Activated naive CD4-positive, alpha-beta T cell (primary cell): ENCODE data around the gene PSMD4.
A peak's percentile ranks its signal among the peaks of the same experiment; 100 is the strongest.
"Not testable (repeated sequence)": the region's sequence is repeated elsewhere in the genome, so short reads cannot be mapped to it uniquely, and the experiment has no call there.

Experiments
- DNase-seq, 4 experiments: peaks; one replicate each; lab custom pipeline; 2025; lab: John Stamatoyannopoulos, UW

The PSMD4 gene

DNA sequence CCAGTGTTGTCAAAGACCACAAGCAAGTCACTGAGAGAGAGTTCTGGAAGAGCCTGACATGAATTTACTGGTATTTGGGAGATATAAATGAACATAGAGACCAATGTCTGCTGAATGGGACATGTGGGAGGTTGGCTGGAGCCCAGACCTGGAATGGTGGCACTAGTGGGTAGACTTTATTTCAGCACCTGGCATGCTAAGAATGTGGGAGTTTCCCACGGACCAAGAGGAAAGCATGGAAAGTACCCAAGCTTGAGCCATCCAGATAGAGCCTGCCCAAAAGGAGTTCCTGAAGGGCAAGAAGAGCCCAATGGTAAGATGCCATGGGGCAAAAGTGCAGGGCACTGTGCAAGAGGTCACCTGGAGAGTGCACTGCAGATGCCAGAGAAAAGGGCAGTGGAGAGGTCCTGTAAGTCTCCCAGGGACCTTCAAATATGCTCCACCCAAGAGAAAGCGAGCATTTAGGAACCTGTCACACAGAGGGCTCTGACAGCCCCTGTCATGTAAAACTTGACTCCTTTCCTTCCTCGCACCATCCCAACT is 19.5 kb downstream of the PSMD4 start:
- no peak for DNase-seq

DNA sequence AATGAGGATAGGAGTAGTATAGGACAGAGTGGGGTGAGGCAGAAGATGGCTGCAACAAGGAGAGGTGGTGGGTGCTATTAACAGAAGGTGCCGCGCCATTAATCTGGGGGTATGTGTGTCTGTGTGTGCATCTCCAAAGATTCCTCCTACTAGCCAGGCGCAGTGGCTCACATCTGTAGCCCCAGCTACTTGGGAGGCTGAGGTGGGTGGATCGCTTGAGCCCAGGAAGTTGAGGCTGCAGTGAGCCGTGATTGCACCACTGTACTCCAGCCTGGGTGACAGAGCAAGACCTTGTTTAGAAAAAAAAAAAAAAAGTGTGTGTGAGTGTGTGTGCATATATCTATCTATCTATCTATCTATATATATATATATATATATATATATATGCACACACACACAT is 20.8 kb downstream of the PSMD4 start:
- not testable (repeated sequence) for DNase-seq

DNA sequence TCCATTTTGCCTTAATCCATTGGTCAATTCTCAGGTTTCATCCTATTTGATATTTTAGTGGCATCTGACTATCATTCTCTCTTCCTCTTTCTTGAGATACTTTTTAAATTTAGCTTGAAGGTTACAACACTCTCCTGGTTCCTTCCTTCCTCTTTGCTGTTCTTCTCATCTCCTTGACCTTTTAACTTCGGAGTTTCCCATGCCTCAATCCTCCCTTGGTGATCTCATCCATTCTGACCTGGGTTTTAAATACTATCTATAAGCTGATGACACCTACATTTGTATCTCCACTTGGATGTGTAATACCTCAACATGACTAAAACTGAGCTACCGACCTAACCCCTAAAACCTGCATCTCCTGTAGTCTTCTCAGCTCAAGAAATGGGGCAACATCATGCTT is 22.7 kb downstream of the PSMD4 start:
- DNase-seq = no peak

DNA sequence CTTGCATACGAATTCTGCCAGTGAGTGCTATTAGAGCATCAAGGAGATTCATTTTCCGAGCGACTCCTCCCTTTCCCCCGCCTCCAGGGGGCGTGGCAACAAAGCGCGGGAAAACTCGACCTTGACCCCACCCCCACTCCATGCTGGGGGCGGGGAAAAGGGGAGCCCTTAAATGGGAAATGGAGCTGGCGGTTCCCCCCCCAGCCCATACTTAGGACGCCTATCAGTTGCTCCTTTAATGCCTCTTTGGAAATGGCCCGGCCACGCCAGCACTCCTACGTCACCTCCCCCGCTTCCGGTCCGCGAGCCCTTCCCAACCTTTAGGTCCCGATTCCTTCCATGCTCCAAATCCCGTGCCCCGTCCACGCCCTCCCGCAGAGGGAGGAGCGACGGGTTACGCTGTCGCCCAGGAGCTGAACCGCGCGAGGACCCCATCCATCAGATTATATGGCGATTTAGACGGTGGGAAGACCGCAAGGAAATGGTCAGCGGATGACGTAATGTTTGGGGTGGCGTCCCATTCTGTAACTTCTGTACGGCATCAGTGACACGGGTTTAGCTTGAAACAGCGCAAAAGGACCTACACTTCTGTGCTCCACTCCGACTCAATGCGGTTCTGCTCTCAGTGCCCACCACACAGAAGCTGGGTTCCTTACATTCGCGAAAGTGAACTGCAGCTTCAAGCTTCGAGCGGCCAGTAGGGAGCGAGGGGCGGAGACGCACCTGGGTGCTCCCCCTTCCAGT is 26.9 kb downstream of the PSMD4 start:
- peak; percentile 90 to 96 (median 94) for DNase-seq

DNA sequence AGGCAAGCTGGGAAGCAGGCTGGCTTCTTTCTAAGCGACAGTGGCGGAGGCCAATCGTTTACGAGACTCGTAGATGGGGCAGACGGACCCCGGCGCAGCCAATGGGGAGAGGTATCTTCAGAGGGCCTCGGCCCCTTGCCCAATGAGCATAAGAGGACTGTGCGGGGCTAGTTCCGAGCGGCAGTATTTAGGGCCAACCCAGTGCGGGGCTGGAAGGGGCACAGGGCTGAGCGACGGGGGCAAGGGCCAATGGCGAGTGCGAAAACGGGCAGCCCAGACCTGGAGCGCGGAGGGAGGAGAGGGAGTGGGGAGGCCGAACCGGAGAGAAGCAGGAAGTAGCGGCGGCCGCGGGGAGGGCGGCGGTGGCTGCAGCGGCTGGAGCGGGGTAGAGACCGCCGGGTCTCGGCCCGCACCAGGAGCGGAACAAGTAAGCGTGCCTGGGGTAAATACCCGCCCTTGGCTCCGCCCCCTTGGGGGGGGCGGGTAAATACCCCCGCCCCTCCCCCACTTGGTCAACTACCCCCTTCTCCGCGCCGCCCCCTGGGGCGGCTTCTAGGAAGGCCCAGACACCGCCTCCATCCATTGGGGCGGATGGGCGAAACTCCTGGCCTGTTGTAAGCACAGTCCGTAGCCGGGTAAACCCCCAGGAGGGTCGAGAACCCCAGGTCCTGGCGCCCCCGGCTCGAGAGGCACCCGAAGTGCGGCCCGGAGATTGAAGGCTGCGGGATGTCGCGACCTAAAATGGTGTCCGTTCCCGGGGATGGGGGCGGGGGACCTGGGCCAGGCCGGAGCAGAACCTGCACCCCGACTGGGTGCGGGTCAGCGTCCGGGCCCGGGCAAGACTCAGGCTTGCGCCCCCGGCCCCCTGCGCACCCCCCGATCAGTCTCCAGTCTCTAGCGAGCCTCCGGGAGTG is 27.7 kb downstream of the PSMD4 start, which contains the start of gene ZNF687:
Gene ZNF687, plus strand, starts transcription at position 331 of the 914 bp plus-strand sequence. CDS start 3,993 bp downstream, outside the sequence.
- peak; percentile 93 to 97 (median 95) for DNase-seq

DNA sequence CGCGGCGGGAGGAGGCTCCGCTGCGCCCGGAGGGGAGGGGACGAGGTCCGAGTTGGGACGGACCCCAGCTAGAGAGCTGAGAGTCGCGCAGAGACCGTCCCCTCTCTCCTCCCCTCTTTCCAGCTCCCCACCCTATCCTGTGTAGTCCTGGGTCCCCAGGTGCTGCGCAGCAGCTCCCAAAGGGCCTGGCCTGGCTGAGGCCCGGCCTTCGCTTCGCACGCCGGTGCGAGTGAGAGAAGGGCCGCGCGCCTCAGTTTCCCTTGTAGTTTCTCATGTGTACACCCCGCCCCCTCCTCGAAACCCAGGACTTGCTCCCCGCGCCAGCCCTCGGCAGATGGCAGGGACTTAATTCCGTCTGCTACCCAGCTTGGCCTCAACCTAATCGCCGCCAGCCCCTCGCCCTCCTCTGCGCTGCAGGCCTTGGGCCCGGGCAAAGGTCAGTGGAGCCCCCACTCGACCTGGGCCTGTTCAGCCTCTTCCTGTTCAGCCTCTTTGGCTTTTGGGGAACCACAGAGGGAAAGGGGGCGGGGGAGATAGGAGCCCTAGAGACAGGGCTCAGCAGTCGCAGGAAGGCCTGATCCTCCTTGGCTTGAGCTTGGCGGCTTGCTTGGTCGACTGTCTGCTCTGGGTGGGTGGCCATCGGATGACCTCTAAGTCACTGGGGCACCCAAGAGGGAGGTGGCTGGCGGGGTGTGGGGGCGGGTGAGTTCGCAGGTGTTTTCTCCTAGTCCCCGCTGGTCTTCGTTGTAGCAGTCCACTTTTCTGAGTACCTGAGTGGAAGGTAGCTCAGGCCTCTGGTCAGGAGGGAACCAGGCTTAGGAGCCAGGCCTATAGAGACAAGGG is 28.6 kb downstream of the PSMD4 start:
- DNase-seq = peak in 1 of 4 experiments; percentile 21

DNA sequence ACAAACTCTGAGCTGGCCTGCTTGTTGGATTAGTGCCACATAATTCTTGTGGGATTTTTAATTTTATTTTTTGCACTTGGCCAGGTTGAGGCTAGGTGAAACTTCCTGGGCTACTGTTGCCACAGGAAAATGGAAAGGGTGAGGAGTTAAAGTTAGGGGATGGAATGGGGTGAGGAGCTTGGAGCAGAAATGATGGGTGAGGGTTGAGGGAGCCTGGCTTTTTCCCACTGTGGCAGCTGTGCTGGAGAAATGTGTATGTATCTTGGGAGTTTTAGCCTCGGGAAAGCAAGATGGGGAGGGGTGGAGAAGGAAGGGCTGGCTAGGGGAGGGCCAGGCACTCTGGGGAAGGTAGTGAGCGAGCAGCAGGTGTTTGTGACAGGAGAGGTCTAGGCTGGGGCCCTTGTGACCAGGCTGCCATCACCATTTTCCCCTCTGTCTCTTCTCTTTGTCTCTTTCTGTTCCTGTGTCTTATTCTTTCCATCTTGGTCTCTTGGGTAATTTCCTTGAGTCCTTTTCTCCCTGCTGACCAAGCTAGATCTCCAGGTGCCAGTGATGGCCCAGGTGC is 29.6 kb downstream of the PSMD4 start:
- no peak for DNase-seq

DNA sequence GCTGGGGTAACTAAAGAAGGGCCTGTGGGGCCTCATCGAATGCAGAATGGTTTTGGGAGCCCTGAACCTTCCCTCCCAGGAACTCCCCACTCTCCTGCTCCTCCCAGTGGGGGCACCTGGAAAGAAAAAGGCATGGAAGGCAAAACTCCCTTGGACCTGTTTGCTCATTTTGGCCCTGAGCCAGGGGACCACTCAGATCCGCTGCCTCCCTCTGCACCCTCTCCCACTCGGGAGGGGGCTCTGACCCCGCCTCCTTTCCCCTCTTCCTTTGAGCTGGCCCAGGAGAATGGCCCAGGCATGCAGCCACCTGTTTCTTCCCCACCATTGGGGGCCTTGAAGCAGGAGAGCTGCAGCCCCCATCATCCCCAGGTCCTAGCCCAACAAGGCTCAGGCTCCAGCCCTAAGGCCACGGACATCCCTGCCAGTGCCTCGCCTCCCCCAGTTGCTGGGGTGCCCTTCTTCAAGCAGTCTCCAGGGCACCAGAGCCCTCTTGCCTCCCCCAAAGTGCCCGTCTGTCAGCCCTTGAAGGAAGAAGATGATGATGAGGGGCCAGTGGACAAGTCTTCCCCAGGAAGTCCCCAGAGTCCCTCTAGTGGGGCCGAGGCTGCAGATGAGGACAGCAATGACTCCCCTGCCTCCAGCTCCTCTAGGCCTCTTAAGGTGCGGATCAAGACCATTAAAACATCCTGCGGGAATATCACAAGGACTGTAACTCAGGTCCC is 32.2 kb downstream of the PSMD4 start:
- DNase-seq = no peak

DNA sequence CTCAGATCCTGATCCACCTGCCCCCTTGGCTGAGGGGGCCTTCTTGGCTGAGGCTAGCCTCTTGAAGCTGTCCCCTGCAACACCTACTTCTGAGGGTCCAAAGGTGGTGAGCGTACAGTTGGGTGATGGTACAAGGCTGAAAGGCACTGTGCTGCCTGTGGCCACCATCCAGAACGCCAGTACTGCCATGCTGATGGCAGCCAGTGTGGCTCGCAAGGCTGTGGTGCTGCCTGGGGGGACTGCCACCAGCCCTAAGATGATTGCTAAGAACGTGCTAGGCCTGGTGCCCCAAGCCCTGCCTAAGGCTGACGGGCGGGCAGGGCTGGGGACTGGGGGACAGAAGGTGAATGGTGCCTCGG is 32.8 kb downstream of the PSMD4 start:
- DNase-seq = no peak

DNA sequence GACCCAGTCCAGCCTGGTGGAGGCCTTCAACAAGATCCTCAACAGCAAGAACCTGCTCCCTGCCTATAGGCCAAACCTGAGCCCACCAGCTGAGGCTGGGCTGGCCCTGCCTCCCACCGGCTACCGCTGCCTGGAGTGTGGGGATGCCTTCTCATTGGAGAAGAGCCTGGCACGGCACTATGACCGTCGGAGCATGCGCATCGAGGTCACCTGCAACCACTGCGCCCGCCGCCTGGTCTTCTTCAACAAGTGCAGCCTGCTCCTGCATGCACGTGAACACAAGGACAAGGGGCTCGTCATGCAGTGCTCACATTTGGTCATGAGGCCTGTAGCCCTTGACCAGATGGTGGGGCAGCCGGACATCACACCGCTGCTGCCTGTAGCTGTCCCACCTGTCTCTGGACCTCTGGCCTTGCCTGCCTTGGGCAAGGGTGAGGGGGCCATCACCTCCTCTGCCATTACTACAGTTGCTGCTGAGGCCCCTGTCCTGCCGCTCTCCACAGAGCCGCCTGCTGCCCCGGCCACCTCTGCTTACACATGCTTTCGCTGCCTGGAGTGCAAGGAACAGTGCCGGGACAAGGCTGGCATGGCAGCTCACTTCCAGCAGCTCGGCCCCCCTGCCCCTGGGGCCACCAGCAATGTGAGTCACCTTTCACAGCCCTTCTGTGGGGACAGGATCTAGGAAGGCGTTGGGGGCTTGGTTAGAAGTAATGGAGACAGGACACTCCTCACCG is 33.4 kb downstream of the PSMD4 start:
- DNase-seq = no peak

DNA sequence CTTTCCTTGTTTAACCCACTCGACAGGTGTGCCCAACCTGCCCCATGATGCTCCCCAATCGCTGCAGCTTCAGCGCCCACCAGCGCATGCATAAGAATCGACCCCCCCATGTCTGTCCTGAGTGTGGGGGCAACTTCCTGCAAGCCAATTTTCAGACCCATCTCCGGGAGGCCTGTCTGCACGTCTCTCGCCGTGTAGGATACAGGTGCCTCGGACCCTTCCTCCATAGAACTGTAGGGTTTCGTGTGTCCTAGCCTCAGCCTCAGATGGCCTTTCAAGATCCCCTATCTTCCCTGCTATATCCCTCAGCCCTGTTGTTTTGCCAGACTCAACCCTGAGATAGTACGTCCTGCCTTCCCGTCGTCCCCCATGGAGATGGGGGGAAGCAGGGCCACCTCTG is 34.0 kb downstream of the PSMD4 start:
- no peak for DNase-seq

DNA sequence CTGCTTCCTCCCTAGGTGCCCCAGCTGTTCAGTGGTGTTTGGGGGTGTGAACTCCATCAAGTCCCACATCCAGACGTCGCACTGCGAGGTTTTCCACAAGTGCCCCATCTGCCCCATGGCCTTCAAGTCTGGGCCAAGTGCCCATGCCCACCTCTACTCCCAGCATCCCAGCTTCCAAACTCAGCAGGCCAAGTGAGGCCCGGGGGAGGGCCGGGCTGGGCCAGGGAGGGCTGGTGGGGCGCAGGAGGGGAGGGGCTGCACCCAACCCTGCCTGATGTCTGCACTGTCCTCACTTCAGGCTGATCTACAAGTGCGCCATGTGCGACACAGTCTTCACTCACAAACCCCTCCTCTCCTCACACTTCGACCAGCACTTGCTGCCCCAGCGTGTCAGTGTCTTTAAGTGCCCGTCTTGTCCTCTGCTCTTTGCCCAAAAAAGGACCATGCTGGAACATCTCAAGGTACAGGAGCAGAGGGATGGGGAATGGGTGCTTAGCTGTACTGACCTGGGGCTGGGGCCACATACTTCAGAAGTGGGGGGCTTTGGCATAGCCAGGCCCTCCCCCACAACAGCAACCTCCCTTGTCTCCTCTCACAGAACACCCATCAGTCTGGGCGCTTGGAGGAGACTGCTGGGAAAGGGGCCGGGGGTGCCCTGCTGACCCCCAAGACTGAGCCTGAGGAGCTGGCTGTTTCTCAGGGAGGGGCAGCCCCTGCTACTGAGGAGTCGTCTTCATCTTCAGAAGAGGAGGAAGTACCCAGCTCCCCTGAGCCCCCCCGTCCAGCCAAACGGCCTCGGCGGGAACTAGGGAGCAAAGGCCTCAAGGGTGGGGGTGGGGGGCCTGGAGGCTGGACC is 34.8 kb downstream of the PSMD4 start:
- no peak for DNase-seq

DNA sequence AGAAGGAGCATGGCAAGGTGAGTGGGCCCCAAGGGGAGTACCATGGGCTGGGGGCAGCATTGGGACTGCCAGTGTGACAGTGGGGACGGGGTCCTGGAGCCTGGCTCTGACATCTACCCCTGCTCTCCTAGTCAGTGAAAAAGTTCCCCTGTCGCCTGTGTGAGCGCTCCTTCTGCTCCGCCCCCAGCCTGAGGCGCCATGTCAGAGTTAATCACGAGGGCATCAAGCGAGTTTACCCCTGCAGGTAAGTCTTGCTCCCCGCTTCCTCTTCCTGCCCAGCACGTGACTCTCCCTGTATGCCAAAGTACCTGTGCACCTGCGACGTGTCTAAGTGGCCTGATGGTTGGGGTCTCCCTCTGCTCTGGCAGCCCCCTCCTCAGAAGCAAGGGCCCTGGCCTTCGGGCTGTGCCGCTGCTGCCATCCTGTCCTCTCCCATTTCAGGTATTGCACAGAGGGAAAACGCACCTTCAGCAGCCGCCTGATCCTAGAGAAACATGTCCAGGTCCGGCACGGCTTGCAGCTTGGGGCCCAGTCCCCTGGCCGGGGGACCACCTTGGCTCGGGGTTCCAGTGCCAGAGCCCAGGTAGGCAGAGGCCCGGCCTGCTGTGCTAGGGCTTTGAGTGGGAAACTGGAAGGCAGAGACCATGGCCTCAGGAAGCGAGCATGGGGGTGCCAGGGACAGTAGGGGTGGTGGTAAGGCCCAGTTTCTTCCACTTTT is 35.6 kb downstream of the PSMD4 start:
- no peak for DNase-seq

DNA sequence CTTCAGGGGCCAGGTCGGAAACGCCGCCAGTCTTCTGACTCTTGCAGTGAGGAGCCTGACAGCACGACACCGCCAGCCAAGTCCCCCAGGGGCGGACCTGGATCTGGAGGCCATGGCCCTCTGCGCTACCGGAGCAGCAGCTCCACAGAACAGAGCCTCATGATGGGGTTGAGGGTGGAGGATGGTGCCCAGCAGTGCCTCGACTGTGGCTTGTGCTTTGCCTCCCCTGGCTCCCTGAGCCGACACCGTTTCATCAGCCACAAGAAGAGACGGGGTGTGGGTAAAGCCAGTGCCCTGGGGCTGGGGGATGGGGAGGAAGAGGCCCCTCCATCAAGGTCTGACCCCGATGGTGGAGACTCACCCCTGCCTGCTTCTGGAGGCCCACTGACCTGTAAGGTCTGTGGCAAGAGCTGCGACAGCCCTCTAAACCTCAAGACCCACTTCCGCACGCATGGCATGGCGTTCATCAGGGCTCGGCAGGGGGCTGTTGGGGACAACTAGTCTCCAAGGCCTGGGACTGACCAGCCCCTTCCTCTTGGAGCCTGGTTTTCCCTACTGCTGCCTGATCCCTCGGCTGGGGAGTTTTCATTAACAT is 36.3 kb downstream of the PSMD4 start:
- no peak for DNase-seq

DNA sequence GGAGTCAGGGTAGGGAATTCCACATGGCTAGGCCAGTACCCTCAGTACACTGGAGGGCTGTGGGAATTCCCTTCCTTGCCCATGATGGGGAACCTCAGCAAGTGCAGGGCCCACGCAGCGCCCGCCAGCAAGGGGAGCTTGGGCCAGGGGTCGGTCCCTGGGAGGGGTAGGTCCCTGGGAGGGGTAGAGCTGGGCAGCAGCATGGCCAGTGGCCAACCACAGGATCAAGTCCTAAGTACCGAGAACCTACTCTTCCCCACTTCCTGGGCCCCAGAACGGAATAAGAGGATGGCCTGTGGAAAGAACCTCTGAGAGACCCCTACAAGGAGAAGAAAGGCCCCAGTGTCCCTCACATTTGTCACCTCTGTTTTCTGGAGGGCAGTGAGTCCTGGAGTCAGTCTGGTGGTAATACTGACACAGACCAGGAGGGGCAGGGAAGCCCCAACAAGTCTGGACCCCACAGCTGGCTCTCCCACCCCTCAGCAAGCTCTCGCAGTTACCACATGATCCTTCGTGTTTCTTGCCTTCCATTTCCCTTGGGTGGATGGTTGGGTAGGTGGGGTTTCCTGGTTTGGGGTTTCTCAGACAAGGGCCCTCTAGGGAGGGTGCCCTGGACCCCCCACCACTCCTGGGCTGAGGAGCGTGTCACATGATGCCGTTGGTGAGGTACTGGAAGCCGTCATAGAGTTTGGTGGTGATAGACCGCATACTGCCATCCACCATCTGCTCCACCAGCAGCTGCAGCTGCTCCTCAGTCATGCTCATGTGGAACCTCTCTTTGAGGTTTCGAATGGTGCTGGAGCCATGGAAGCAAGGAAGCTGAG is 37.9 kb downstream of the PSMD4 start:
- no peak for DNase-seq

DNA sequence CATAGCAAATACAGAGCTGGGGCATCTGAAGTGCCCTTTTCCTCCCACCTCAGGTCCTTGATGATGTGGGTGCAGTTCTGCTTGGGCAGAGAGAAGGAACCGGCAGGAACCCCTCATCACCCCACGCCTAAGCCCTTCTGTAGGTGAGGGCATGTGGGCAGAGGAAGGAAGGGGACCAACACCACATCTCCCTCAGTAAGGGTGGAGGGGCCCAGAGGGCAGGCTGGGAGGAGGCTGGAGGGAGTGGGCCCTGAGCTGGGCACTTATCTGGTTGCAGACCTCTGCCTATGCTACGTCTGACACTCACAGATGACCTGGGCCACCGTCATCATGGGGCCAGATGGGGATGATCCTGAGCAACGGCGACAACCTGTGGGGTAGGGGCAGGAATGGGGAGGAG is 38.6 kb downstream of the PSMD4 start:
- DNase-seq = no peak

DNA sequence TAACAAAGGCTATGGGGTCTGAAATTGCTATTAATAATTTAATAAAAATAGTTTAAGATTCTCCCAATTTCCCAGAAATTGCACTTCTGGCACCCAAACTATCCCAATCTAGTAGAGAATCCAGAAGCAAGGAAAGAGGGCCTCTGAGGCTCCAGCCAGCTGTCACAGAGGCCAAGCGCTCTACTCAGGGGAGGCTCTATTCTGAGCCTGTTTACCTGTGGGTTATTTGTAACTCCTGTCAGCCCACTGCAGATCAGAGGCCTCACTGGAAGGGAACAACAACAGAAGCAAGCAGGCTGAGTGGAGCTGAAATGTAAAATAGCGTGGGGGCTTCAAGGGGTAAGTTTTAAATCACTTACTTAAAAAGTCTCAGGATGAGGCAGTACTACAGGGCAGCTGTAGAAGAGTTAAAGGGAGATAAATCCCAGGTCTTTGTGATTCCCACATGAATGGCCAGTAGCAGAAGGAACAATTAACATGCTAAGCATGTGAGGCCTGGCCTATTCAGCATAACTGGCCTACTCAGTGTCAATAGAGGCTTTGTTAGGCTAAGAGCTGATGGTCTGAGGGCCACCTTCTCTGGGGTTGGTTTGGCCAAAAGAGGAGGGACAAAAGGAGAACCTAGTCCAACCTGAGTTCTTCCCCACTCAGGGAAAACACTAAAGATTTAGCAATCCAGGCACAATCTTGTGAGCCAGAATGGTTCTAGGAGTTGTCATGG is 40.4 kb downstream of the PSMD4 start:
- DNase-seq = no peak
